IMR-90 (cell line): ENCODE measurements around the gene ARHGAP24. TPM values are rescaled to one million over a fixed set of nuclear protein-coding genes. Genes with fewer than 3 reads are reported as not detected.

ENCODE experiments used
- ATAC-seq: fragments of 200-7000 bp; cut with Tn5 transposase; 2 replicates; pipeline ENCODE4 v1.9.1; 2020; ENCODE audit warnings: low read depth, mild to moderate bottlenecking, moderate library complexity
- BruUV-seq: library from RNA; stranded (reverse); fragments of 400-500 nt; replicated peaks from 2 replicates; lab custom pipeline; 2021; lab: Mats Ljungman, UMichigan
- CTCF ChIA-PET: fragments of 300-600 bp; formaldehyde crosslinking; extraction: SDS; loops from one replicate; lab custom pipeline; 2021; ENCODE audit warnings: antibody characterized with exemption; lab: Yijun Ruan, JAX
- POLR2A ChIA-PET: fragments of 300-600 bp; sonication (Branson Sonifier 250); formaldehyde crosslinking; loops from one replicate; lab custom pipeline; 2022; ENCODE audit warnings: antibody characterized with exemption; ENCODE audit not compliant: unreplicated experiment; lab: Charles Lee
- DNase-seq: peaks from one replicate; pipeline ENCODE4 v3.0.0; 2013
- H2AFZ ChIP-seq: replicated peaks from 2 replicates; pipeline ENCODE3; 2013; ENCODE audit warnings: low read length, mild to moderate bottlenecking; ENCODE audit not compliant: poor library complexity
- H2AK5ac ChIP-seq: 2 replicates; pipeline ENCODE4 v1.6.1; 2013; ENCODE audit warnings: low read depth, low read length, inconsistent platforms
- H2AK9ac ChIP-seq: replicated peaks from 2 replicates; pipeline ENCODE3; 2013; ENCODE audit warnings: mild to moderate bottlenecking, low read depth, low read length, moderate library complexity; ENCODE audit not compliant: poor library complexity
- H2BK120ac ChIP-seq: 2 replicates; pipeline ENCODE4 v1.6.1; 2013; ENCODE audit warnings: low read depth, low read length, inconsistent platforms
- H2BK15ac ChIP-seq: 3 replicates; pipeline ENCODE4 v1.6.1; 2013; ENCODE audit warnings: low read depth, low read length, inconsistent platforms
- H2BK20ac ChIP-seq: 2 replicates; pipeline ENCODE4 v1.6.1; 2013; ENCODE audit warnings: low read depth, mild to moderate bottlenecking, inconsistent platforms, low read length, moderate library complexity
- H2BK5ac ChIP-seq: 2 replicates; pipeline ENCODE4 v1.6.1; 2013; ENCODE audit warnings: mild to moderate bottlenecking, low read depth, low read length, inconsistent platforms; ENCODE audit not compliant: poor library complexity, severe bottlenecking
- H3K14ac ChIP-seq: replicated peaks from 2 replicates; pipeline ENCODE4 v1.6.1; 2013; ENCODE audit warnings: low read depth, low read length, inconsistent platforms
- H3K18ac ChIP-seq: 2 replicates; pipeline ENCODE4 v1.6.1; 2013; ENCODE audit warnings: low read depth, low read length, control low read depth
- H3K23ac ChIP-seq: 2 replicates; pipeline ENCODE4 v1.6.1; 2013; ENCODE audit warnings: low read depth, low read length, inconsistent platforms
- H3K27ac ChIP-seq: 2 replicates; pipeline ENCODE4 v1.5.1; 2013; ENCODE audit warnings: mild to moderate bottlenecking, control low read depth, low read length; ENCODE audit not compliant: insufficient read depth
- H3K27me3 ChIP-seq: 2 replicates; pipeline ENCODE4 v1.6.1; 2013; ENCODE audit warnings: low read length; ENCODE audit not compliant: control insufficient read depth, insufficient read depth
- H3K36me3 ChIP-seq: 2 replicates; pipeline ENCODE4 v1.6.1; 2013; ENCODE audit warnings: low read length, mixed read lengths; ENCODE audit not compliant: control insufficient read depth, insufficient read depth
- H3K4ac ChIP-seq: 2 replicates; pipeline ENCODE4 v1.6.1; 2013; ENCODE audit warnings: low read depth, low read length, inconsistent platforms
- H3K4me1 ChIP-seq: 2 replicates; pipeline ENCODE4 v1.6.1; 2013; ENCODE audit warnings: low read length, mixed read lengths; ENCODE audit not compliant: control insufficient read depth, insufficient read depth
- H3K4me2 ChIP-seq: 2 replicates; pipeline ENCODE4 v1.6.1; 2013; ENCODE audit warnings: low read depth, mild to moderate bottlenecking, control low read depth, low read length, moderate library complexity
- H3K4me3 ChIP-seq: 2 replicates; pipeline ENCODE4 v1.5.1; 2013; ENCODE audit warnings: low read depth, mild to moderate bottlenecking, control low read depth, low read length, moderate library complexity; ENCODE audit not compliant: insufficient read depth
- H3K56ac ChIP-seq: 2 replicates; pipeline ENCODE4 v1.6.1; 2013; ENCODE audit warnings: low read length, inconsistent platforms; ENCODE audit not compliant: insufficient read depth; ENCODE audit errors: extremely low read depth
- H3K79me1 ChIP-seq, 2 experiments: 2 replicates each; pipeline ENCODE4 v1.6.1; 2013; ENCODE audit warnings: low read length in 2 of 2, inconsistent platforms in 1 of 2, low read depth in 1 of 2
- H3K9ac ChIP-seq: 2 replicates; pipeline ENCODE4 v1.6.1; 2013; ENCODE audit warnings: low read depth, low read length, control low read depth
- H3K9me1 ChIP-seq: 2 replicates; pipeline ENCODE4 v1.6.1; 2013; ENCODE audit warnings: low read length, inconsistent platforms; ENCODE audit not compliant: insufficient read depth
- H3K9me3 ChIP-seq: 2 replicates; pipeline ENCODE4 v1.6.1; 2013; ENCODE audit warnings: low read length; ENCODE audit not compliant: control insufficient read depth, insufficient read depth
- H4K20me1 ChIP-seq: 2 replicates; pipeline ENCODE4 v1.6.1; 2013; ENCODE audit warnings: low read length, inconsistent platforms; ENCODE audit not compliant: insufficient read depth
- H4K5ac ChIP-seq: 2 replicates; pipeline ENCODE4 v1.6.1; 2013; ENCODE audit warnings: mild to moderate bottlenecking, low read depth, low read length, control low read depth
- H4K8ac ChIP-seq, 2 experiments: 2 replicates each; pipeline ENCODE4 v1.6.1; 2013; ENCODE audit warnings: low read depth in 2 of 2, low read length in 2 of 2, control low read depth in 1 of 2, inconsistent platforms in 1 of 2
- H4K91ac ChIP-seq: 2 replicates; pipeline ENCODE4 v1.6.1; 2013; ENCODE audit warnings: low read depth, low read length, inconsistent platforms; ENCODE audit not compliant: insufficient read depth
- BHLHE40 ChIP-seq: fragments of 150-350 bp; IDR thresholded peaks from 2 replicates; pipeline ENCODE4 v1.6.1; 2016; ENCODE audit warnings: mild to moderate bottlenecking, low read depth, low read length
- CEBPB ChIP-seq: IDR thresholded peaks from 2 replicates; pipeline ENCODE4 v1.6.1; 2012; ENCODE audit warnings: low read depth, low read length, improper control_type of control experiment
- CTCF ChIP-seq: conservative IDR thresholded peaks from 2 replicates; pipeline ENCODE4 v1.5.1; 2012; ENCODE audit warnings: mild to moderate bottlenecking, low read depth, low read length, improper control_type of control experiment
- ELK1 ChIP-seq: fragments of 150-350 bp; IDR thresholded peaks from 2 replicates; pipeline ENCODE4 v1.6.1; 2016; ENCODE audit warnings: low read depth, mild to moderate bottlenecking, low read length, moderate library complexity, borderline replicate concordance
- FOS ChIP-seq: fragments of 150-350 bp; IDR thresholded peaks from 2 replicates; pipeline ENCODE4 v1.6.1; 2016; ENCODE audit warnings: low read depth, low read length
- MAFK ChIP-seq: IDR thresholded peaks from 2 replicates; pipeline ENCODE4 v1.6.1; 2012; ENCODE audit warnings: low read depth, low read length, improper control_type of control experiment
- MAZ ChIP-seq: IDR thresholded peaks from 2 replicates; pipeline ENCODE4 v1.6.1; 2012; ENCODE audit warnings: low read depth, mild to moderate bottlenecking, low read length, improper control_type of control experiment, moderate library complexity, borderline replicate concordance
- NFE2L2 ChIP-seq: fragments of 150-350 bp; IDR thresholded peaks from 2 replicates; pipeline ENCODE4 v1.6.1; 2016; ENCODE audit warnings: low read depth, mild to moderate bottlenecking, low read length
- POLR2A ChIP-seq: IDR thresholded peaks from 2 replicates; pipeline ENCODE4 v1.6.1; 2012; ENCODE audit warnings: mild to moderate bottlenecking, low read depth, low read length
- RAD21 ChIP-seq: IDR thresholded peaks from 2 replicates; pipeline ENCODE4 v1.6.1; 2012; ENCODE audit warnings: low read length, improper control_type of control experiment
- RCOR1 ChIP-seq: IDR thresholded peaks from 2 replicates; pipeline ENCODE4 v1.6.1; 2012; ENCODE audit warnings: mild to moderate bottlenecking, low read length, improper control_type of control experiment; ENCODE audit not compliant: insufficient replicate concordance
- RFX5 ChIP-seq: IDR thresholded peaks from 2 replicates; pipeline ENCODE4 v1.8.0; 2012; ENCODE audit warnings: low read depth, mild to moderate bottlenecking, low read length, moderate library complexity
- SMC3 ChIP-seq: fragments of 150-350 bp; IDR thresholded peaks from 2 replicates; pipeline ENCODE4 v1.6.1; 2016; ENCODE audit warnings: low read depth, mild to moderate bottlenecking, antibody characterized with exemption, low read length, moderate library complexity
- USF2 ChIP-seq: fragments of 150-350 bp; IDR thresholded peaks from 2 replicates; pipeline ENCODE4 v1.6.1; 2017; ENCODE audit warnings: mild to moderate bottlenecking, antibody characterized with exemption, low read length, low read depth
- WGBS, 2 experiments: methylation state at CpG; one replicate each; pipeline versions ENCODE4 v1.1.5 to v1.1.7; 2013; ENCODE audit warnings: missing lambda C conversion rate in 2 of 2; ENCODE audit not compliant: insufficient read length in 1 of 2; ENCODE audit errors: extremely low coverage in 2 of 2; 5-methylcytosine and 5-hydroxymethylcytosine counted together
- dilution Hi-C: fragments of 300-500 bp; cut with HindIII; formaldehyde crosslinking; loops from one replicate; pipeline ENCODE4 v1.14.3; 2018; ENCODE audit warnings: low sequenced_read_pairs; ENCODE audit not compliant: unreplicated experiment
- in situ Hi-C: fragments of 300-500 bp; cut with MboI; formaldehyde crosslinking; loops from 3 replicates; pipeline ENCODE4 v1.14.3; 2019; ENCODE audit warnings: low sequenced_read_pairs, inconsistent platforms, mixed read lengths
- intact Hi-C: fragments of 100-400 bp; cut with micrococcal nuclease; formaldehyde crosslinking; loops from 2 replicates; pipeline ENCODE4 v1.10.0; 2022
- polyA plus RNA-seq, 3 experiments: library from polyadenylated mRNA; depleted of rRNA; stranded (reverse); fragments of >200 nt; gene quantifications; 2 replicates each; pipeline ENCODE4 v1.2.3, GENCODE V29; 2012; ENCODE audit warnings: low replicate concordance in 1 of 3
- total RNA-seq: library from RNA; depleted of rRNA; stranded (reverse); fragments of >200 nt; gene quantifications from 2 replicates; pipeline ENCODE4 v1.2.3, GENCODE V29; 2012

ARHGAP24 gene
- total and polyA plus RNA-seq, 2 of the 4 experiments (the other 2 are of a cell fraction) = 11.9 to 24.0 TPM

- no peak overlapping the region for H2AFZ ChIP-seq
- H3K56ac ChIP-seq = no peak overlapping the region
- H3K14ac ChIP-seq = no peak overlapping the region
- no peak for TF ChIP-seq POLR2A
- TF ChIP-seq RFX5 = no peak
- TF ChIP-seq SMC3 = no peak
- no peak for TF ChIP-seq CTCF
- TF ChIP-seq BHLHE40 = no peak
- no peak for TF ChIP-seq FOS
- no peak for TF ChIP-seq RAD21
- no peak for TF ChIP-seq NFE2L2
- TF ChIP-seq USF2 = no peak
- no peak for TF ChIP-seq MAFK
- no peak for TF ChIP-seq CEBPB
- TF ChIP-seq MAZ = no peak
- TF ChIP-seq ELK1 = no peak
- no peak for TF ChIP-seq RCOR1
- H4K5ac ChIP-seq = no peak overlapping the region
- ChIA-PET CTCF (no interaction called here), POLR2A (no interaction called here)
- in situ Hi-C loops = no loop called here
- no peak for ATAC-seq
- no peak overlapping the region for H2BK15ac ChIP-seq
- 100% methylated on average over 1 of the region's 3 CpGs; no CpG with 5 or more reads in 1 of the 2 experiments for WGBS, 2 experiments
- peaks cover 7% of the 10 kb centered on the region; the same call in 1 of the 2 replicates for H3K4me1 ChIP-seq
- DNase-seq = no peak
- H3K18ac ChIP-seq = no peak overlapping the region
- no peak overlapping the region for H2BK120ac ChIP-seq
- no peak overlapping the region for H3K27ac ChIP-seq
- no peak overlapping the region for H4K8ac ChIP-seq
- no peak overlapping the region for H3K4me3 ChIP-seq
- no TSS peak for BruUV-seq
- no peak overlapping the region for H2BK20ac ChIP-seq
- H3K4me2 ChIP-seq = no peak overlapping the region
- no peak overlapping the region for H2AK9ac ChIP-seq
- H3K23ac ChIP-seq = no peak overlapping the region
- intact Hi-C loops = no loop called here
- peaks cover 3% of the 10 kb centered on the region; the same call in 1 of the 2 replicates for H3K9me1 ChIP-seq
- no peak overlapping the region for H3K9ac ChIP-seq
- H3K9me3 ChIP-seq = no peaks in the 10 kb centered on the region
- peaks cover 0 to 7% of the 10 kb centered on the region in 2 experiments; a peak in 1 of 4 replicates for H3K79me1 ChIP-seq
- H3K36me3 ChIP-seq = no peaks in the 10 kb centered on the region
- dilution Hi-C loops = no loop called here
- H3K4ac ChIP-seq = no peak overlapping the region
- no peak overlapping the region for H2BK5ac ChIP-seq
- H4K20me1 ChIP-seq = no peaks in the 10 kb centered on the region
- no peaks in the 10 kb centered on the region for H3K27me3 ChIP-seq
- no peak overlapping the region for H2AK5ac ChIP-seq
- no peak overlapping the region for H4K91ac ChIP-seq
Observed at GRCh38 chr4:85774489-85774888, 299.5 kb downstream of the ARHGAP24 start.
